NOMO-1 (cell line): ENCODE measurements around the gene RAD21L1.
A peak's percentile ranks its signal among the peaks of the same experiment; 100 is the strongest.
"Not testable (repeated sequence)": the region's sequence is repeated elsewhere in the genome, so short reads cannot be mapped to it uniquely, and the experiment has no call there.

Source experiments
- DNase-seq, 2 experiments: peaks; one replicate each; lab custom pipeline; 2025; ENCODE audit not compliant: unreplicated experiment in 2 of 2; lab: John Stamatoyannopoulos, UW

Gene RAD21L1

GRCh38 chr20:1224205-1224890 lies 1.5 kb upstream of the RAD21L1 start:
- DNase-seq = no peak

- DNase-seq = no peak
These were observed 521 bp upstream of the RAD21L1 start for GRCh38 chr20:1225263-1225782.

- no peak for DNase-seq
These were observed 3.7 kb downstream of the RAD21L1 start for GRCh38 chr20:1229541-1229940.

- no peak for DNase-seq
These were observed 6.7 kb downstream of the RAD21L1 start for GRCh38 chr20:1232286-1233111.

- no peak for DNase-seq
These were observed 14.7 kb downstream of the RAD21L1 start for GRCh38 chr20:1240549-1240948.

GRCh38 chr20:1241456-1241855 lies 15.6 kb downstream of the RAD21L1 start:
- no peak for DNase-seq

GRCh38 chr20:1242099-1242498 lies 16.3 kb downstream of the RAD21L1 start:
- DNase-seq = no peak

- no peak for DNase-seq
These were observed 16.7 kb downstream of the RAD21L1 start for GRCh38 chr20:1242530-1242929.

GRCh38 chr20:1245578-1245977 lies 19.7 kb downstream of the RAD21L1 start:
- no peak for DNase-seq

GRCh38 chr20:1247689-1248088 lies 21.8 kb downstream of the RAD21L1 start:
- DNase-seq = no peak

GRCh38 chr20:1250282-1250681 lies 24.4 kb downstream of the RAD21L1 start:
- DNase-seq = not testable (repeated sequence)

GRCh38 chr20:1252416-1252815 lies 26.6 kb downstream of the RAD21L1 start:
- no peak for DNase-seq

- DNase-seq = no peak
These were observed 28.4 kb downstream of the RAD21L1 start for GRCh38 chr20:1254254-1254653.

- no peak for DNase-seq
These were observed 29.8 kb downstream of the RAD21L1 start for GRCh38 chr20:1255675-1256074.

GRCh38 chr20:1263853-1264252 lies 38.0 kb downstream of the RAD21L1 start:
- no peak for DNase-seq

- no peak for DNase-seq
These were observed 38.9 kb downstream of the RAD21L1 start for GRCh38 chr20:1264727-1265126.

GRCh38 chr20:1265226-1265915 lies 39.5 kb downstream of the RAD21L1 start:
- DNase-seq = no peak

GRCh38 chr20:1265916-1266166 lies 40.0 kb downstream of the RAD21L1 start:
- no peak for DNase-seq

- DNase-seq = peak; percentile 4 to 6
These were observed 40.5 kb downstream of the RAD21L1 start, which contains the start of gene SNPH for GRCh38 chr20:1266167-1266973. Gene SNPH (plus strand): TSS chr20:1266294. CDS start chr20:1296240, 29,946 bp downstream.

- no peak for DNase-seq
These were observed 41.3 kb downstream of the RAD21L1 start for GRCh38 chr20:1267161-1267560.
